ENCODE results near the gene FSTL3.

FSTL3 gene

GRCh38 chr19:686589-687297 lies 10.6 kb downstream of the FSTL3 start:
- DNase-seq (ENCODE audit: extremely low spot score) = no peak
- TF ChIP-seq CTCF (IDR thresholded peaks at IDR 0.05; ENCODE audit: control extremely low read depth, extremely low read depth, low read depth, missing control alignments) = no peak
- POLR2A ChIA-PET = no interaction called here
- CTCF ChIA-PET = no interaction called here

DNA sequence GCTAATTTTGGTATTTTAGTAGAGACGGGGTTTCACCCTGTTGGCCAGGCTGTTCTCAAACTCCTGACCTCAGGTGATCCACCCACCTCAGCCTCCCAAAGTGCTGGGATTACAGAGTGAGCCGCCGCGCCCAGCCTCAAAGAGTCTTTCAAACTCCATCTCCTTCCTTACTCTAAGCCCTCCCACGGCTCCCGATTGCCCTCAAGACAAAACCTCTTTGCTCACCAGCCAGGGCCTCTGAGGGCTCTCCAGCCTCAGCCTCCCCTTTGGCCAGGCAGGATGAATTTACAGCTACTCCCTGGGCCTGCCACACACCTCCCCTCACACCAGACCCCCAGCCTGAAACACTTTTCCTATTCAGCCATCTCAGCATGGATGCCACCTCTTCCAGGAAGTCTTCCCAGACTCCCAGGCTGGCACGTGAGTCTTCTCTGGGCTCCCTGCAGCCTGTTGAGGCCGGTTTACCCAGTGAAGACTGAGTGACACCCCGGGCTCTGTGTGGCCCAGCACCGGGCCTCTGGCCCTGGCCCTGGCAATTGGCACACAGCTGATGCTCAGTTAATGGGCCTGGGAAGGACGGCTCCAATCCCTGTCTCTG lies 11.5 kb downstream of the FSTL3 start:
- no peak for DNase-seq (ENCODE audit: extremely low spot score)
- ChIA-PET POLR2A (no interaction called here), CTCF (no interaction called here)
- no peak for TF ChIP-seq CTCF (IDR thresholded peaks at IDR 0.05; ENCODE audit: control extremely low read depth, extremely low read depth, low read depth, missing control alignments)

GRCh38 chr19:688214-688613 lies 12.0 kb downstream of the FSTL3 start:
- CTCF ChIA-PET = no interaction called here
- POLR2A ChIA-PET = no interaction called here
- TF ChIP-seq CTCF (IDR thresholded peaks at IDR 0.05; ENCODE audit: control extremely low read depth, extremely low read depth, low read depth, missing control alignments) = no peak
- DNase-seq (ENCODE audit: extremely low spot score) = no peak

- ChIA-PET CTCF (no interaction called here), POLR2A (no interaction called here)
- no peak for TF ChIP-seq CTCF (IDR thresholded peaks at IDR 0.05; ENCODE audit: control extremely low read depth, extremely low read depth, low read depth, missing control alignments)
- DNase-seq (ENCODE audit: extremely low spot score) = no peak
Measured at GRCh38 chr19:688992-689391, 12.8 kb downstream of the FSTL3 start.

DNA sequence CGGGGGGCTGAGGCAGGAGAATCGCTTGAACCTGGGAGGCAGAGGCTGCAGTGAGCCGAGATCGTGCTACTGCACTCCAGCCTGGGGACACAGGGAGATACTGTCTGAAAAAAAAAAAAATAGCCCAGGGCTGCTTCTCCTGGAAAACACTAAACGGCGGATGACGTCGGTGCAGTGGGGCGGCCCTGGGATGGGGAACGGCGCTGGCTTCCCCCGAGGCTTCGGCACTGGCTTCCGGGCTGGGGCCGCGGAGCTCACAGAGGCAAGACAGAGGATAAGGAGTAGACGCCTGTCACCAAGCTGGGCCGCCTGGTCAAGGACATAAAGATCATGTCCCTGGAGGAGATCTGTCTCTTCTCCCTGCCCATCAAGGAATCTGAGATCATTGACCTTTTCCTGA lies 14.0 kb downstream of the FSTL3 start:
- ChIA-PET CTCF (no interaction called here), POLR2A (no interaction called here)
- TF ChIP-seq CTCF (IDR thresholded peaks at IDR 0.05; ENCODE audit: control extremely low read depth, extremely low read depth, low read depth, missing control alignments) = no peak
- DNase-seq (ENCODE audit: extremely low spot score) = no peak

DNA sequence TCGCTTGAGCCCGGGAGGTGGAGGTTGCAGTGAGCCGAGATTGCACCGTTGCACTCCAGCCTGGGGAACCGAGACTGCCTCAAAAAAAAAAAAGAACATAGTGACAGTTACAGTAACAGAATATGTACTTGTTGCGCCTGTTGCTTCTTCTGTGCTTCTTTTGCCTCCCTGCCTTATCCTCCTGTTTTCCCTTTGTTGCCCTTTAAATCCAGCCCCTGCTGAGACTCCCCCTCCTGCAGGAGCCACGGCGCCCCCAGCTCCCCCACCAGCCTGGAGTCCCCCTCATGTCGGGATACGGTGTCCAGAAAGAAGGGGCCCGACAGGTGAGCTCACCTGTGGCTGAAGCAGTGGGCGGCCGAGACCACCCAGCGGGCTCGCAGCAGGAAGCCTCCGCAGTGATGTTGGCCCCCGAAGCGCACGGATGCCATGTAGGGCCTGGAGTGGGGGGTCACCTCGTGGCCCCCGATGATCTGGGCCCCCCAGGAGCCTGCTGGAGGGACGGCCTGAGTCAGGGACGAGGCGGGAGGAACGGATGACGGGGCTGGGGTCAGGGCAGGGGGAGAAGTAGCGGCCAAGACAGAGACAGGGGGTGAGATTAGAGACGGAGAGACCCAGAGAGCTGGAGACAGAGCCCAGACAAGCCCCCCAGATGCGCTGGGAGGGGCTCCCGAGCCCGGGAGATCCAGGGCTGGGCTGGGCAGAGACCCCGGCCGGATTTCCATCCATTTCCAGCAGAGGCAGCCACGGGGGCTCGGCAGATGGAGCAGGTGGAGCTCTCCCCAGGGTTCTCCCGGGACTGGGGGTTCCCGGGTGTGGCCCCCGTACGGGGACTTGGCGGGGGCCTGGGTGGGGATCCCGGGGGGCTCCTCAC lies 18.5 kb downstream of the FSTL3 start:
- ChIA-PET POLR2A (no interaction called here), CTCF (no interaction called here)

More for the DNA sequence above, 18.5 kb downstream of the FSTL3 start:
- no peak for TF ChIP-seq CTCF (IDR thresholded peaks at IDR 0.05; ENCODE audit: control extremely low read depth, extremely low read depth, low read depth, missing control alignments)
- DNase-seq (ENCODE audit: extremely low spot score) = no peak
